ENCODE data around the gene ZCCHC2. TPM values are rescaled to one million over a fixed set of nuclear protein-coding genes. Genes with fewer than 3 reads are reported as not detected.
A peak's percentile ranks its signal among the peaks of the same experiment; 100 is the strongest.

ZCCHC2 gene
- total and polyA plus RNA-seq, 9 of the 15 experiments (the other 6 are each of a cell fraction or from before 2014, with no cell fraction given), result 1.0 to 9.2 (median 6.0) TPM

GRCh38 chr18:62555135-62555534 is 32.3 kb downstream of the ZCCHC2 start (continued):
- 0 out of 2 replicates have a peak, but pooled peaks have one; percentile 27 for TF ChIP-seq ZNF592 (IDR thresholded peaks at IDR 0.05)
- no peak for TF ChIP-seq ZNF3 (CRISPR knock-in tag; IDR thresholded peaks at IDR 0.05)
- no peak for TF ChIP-seq OTX1 (CRISPR knock-in tag; IDR thresholded peaks at IDR 0.05)
- TF ChIP-seq ARID1B (IDR thresholded peaks at IDR 0.05), result peak; percentile 87
- TF ChIP-seq MBD2 (IDR thresholded peaks at IDR 0.05; ENCODE audit: borderline replicate concordance, low read depth), result no peak
- no peak for TF ChIP-seq HMBOX1 (IDR thresholded peaks at IDR 0.05)
- TF ChIP-seq POLR3A (IDR thresholded peaks at IDR 0.05; ENCODE audit: borderline replicate concordance, extremely low read depth, insufficient read depth, insufficient read length), result no peak
- TF ChIP-seq HEY1 (CRISPR knock-in tag; IDR thresholded peaks at IDR 0.05; ENCODE audit: borderline replicate concordance), result no peak
- no peak for TF ChIP-seq ZBTB17 (CRISPR knock-in tag; IDR thresholded peaks at IDR 0.05)
- no peak for TF ChIP-seq ZNF609 (CRISPR knock-in tag; IDR thresholded peaks at IDR 0.05; ENCODE audit: borderline replicate concordance)
- peak; percentile 58 for TF ChIP-seq CBFA2T2 (conservative IDR thresholded peaks at IDR 0.05)
- peak; percentile 71 for TF ChIP-seq CBFA2T3 (IDR thresholded peaks at IDR 0.05)
- no peak for TF ChIP-seq SRF (CRISPR knock-in tag; IDR thresholded peaks at IDR 0.05)
- TF ChIP-seq RBM25 (IDR thresholded peaks at IDR 0.05; ENCODE audit: low read depth, low read length, severe bottlenecking), result no peak
- no peak for TF ChIP-seq ZBTB2 (IDR thresholded peaks at IDR 0.05)
- TF ChIP-seq ZBTB26 (CRISPR knock-in tag; IDR thresholded peaks at IDR 0.05), result no peak
- peak; percentile 79 for TF ChIP-seq SMARCA4 (IDR thresholded peaks at IDR 0.05)

All from K562 (cell line).